Heart left ventricle (tissue), 13 donors: Measurements from ENCODE around the gene ARHGEF18.

Experiments used
- CTCF ChIP-seq, 12 donors: fragments of 200-600 bp; sonication (generic) in 4 of 12; IDR thresholded peaks; one replicate each; pipeline versions ENCODE4 v1.5.0 to v1.8.0; 2018 to 2022; ENCODE audit warnings: antibody characterized with exemption in 12 of 12, mild to moderate bottlenecking in 5 of 12
- POLR2A ChIP-seq, 2 donors: fragments of 450-650 bp; IDR thresholded peaks; one replicate each; pipeline ENCODE4 v1.6.1; 2017; ENCODE audit warnings: antibody characterized with exemption in 2 of 2, mild to moderate bottlenecking in 2 of 2, moderate library complexity in 2 of 2
- donor health status: ischemic (EF 13 %, LVEDD 7.1; RV severe dilation, severe dysfunction).
- donor health status: DM: no; HTN: yes; CAD: no.
- donor health status: DM: no; HTN: no; CAD: no.
- donor health status: ischemic (EF 25% LVEDD 6.9; RV normal size, moderate dysfunction).
- donor health status: ischemic (EF 25% LVEDD 5.7; RV mildly dilated, moderate dysfunction).
- donor health status: ischemic (EF 35%, LVEDD 5.7; RV mildly dilated, moderate dysfunction).
- donor health status: nonischemic (EF 11% LVEDD 7.7; RV severe dilation, severe dysfunction).
- donor health status: DM: yes; HTN: yes; CAD: no.
- donor health status: PGD.
- donor health status: ischemic (EF 29% LVEDD 5.4; RV normal size, mild dysfunction).
- donor health status: nonischemic (EF 23%, LVEDD 6.1; RV moderate dilation, normal function).

DNA sequence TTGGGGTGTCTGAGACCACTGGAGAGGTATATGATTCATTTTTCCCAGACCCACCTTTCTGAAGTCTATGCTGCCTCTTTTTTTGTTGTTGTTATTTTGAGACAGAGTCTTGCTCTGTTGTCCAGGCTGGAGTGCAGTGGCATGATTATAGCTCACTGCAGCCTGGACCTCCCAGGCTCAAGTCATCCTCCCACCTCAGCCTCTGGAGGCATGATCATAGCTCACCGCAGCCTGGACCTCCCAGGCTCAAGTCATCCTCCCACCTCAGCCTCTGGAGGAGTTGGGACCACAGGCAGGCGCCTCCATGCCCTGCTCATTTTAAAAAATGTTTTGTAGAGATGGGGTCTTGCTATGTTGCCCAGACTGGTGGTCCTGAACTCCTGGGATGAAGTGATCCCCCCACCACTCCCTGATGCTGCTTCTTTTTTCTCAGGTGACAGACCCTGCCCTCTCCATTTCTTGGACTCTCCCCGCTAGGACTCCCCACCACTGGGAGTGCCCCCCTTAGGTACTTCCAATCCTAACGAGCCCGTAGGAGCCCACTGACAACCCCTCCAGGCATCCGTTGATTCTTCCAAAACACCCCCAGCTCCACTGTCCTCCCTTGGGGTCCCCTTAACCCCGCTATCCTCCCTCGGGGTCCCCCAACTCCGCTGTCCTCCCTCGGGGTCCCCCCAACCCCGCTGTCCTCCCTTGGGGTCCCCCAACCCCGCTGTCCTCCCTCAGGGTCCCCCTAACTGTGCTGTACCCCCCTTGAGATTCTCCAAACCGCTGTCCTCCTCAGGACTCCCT is 45.4 kb downstream of the ARHGEF18 start:
- TF ChIP-seq CTCF (IDR thresholded peaks at IDR 0.05), result no peak
- TF ChIP-seq POLR2A (IDR thresholded peaks at IDR 0.05), result no peak
